ENCODE data around the gene CASZ1.

GRCh38 chr1:10782491-10783244 lies 13.8 kb downstream of the CASZ1 start:
- TF ChIP-seq CTCF (IDR thresholded peaks at IDR 0.05) (no peak), EP300 (IDR thresholded peaks at IDR 0.05) (no peak), POLR2A (IDR thresholded peaks at IDR 0.05; ENCODE audit: low read depth) (no peak)
